Prostate gland (tissue), 2 donors: ENCODE measurements around the gene BACE2.

Experiments used
- POLR2A ChIP-seq: fragments of 450-650 bp; IDR thresholded peaks from one replicate; pipeline ENCODE4 v1.6.1; 2016; ENCODE audit warnings: antibody characterized with exemption, mild to moderate bottlenecking
- POLR2AphosphoS5 ChIP-seq: sonication (generic); formaldehyde crosslinking; IDR thresholded peaks from one replicate; pipeline ENCODE4 v1.6.1; 2017; ENCODE audit warnings: antibody characterized with exemption
- TF ChIP-seq, protein P1 (sequence below), 4 experiments: fragments of 200-600 bp in 2 of 4; fragments of 450-650 bp in 2 of 4; sonication (generic) in 2 of 4; IDR thresholded peaks; 1 replicate in 3 of 4; 2 replicates in 1 of 4; pipeline ENCODE4 v1.5.1; 2016 to 2019; ENCODE audit warnings: antibody characterized with exemption in 4 of 4, mild to moderate bottlenecking in 2 of 4, moderate library complexity in 2 of 4

DNA sequence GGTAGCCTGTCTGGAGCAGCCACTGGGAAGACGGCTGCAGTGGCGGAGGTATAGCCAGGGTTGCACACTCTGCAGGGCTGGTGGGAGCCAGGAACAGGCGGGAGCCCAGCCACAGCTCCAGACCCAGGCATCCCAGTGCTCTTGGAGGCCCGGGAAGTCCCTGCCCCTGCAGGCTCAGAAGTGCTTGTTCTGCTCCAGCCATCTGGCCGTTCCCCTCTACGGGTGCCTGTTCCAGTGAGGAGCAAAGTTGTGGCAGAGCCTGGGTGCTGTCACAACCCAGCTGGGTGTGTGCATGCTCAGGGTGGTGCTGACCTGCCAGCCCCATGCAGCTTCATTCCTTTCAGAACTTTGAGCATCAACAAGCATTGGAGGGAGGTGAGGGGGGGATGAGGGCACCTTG is 31.7 kb upstream of the BACE2 start:
- TF ChIP-seq, protein P1, sequence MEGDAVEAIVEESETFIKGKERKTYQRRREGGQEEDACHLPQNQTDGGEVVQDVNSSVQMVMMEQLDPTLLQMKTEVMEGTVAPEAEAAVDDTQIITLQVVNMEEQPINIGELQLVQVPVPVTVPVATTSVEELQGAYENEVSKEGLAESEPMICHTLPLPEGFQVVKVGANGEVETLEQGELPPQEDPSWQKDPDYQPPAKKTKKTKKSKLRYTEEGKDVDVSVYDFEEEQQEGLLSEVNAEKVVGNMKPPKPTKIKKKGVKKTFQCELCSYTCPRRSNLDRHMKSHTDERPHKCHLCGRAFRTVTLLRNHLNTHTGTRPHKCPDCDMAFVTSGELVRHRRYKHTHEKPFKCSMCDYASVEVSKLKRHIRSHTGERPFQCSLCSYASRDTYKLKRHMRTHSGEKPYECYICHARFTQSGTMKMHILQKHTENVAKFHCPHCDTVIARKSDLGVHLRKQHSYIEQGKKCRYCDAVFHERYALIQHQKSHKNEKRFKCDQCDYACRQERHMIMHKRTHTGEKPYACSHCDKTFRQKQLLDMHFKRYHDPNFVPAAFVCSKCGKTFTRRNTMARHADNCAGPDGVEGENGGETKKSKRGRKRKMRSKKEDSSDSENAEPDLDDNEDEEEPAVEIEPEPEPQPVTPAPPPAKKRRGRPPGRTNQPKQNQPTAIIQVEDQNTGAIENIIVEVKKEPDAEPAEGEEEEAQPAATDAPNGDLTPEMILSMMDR (IDR thresholded peaks at IDR 0.05) = no peak
- TF ChIP-seq POLR2AphosphoS5 = no peak
- TF ChIP-seq POLR2A = no peak
